ENCODE results near the gene GP5. TPM values are rescaled to one million over a fixed set of nuclear protein-coding genes. Genes with fewer than 3 reads are reported as not detected.

Gene GP5
- total and polyA plus RNA-seq, 9 of the 15 experiments (the other 6 are each of a cell fraction or from before 2014, with no cell fraction given): 0.03 to 0.04 (median 0.04) TPM; not detected in 6

GRCh38 chr3:194351080-194351672 lies 47.9 kb downstream of the GP5 start, which contains the start of gene CPN2 (continued):
- TF ChIP-seq USF2 (CRISPR knock-in tag; IDR thresholded peaks at IDR 0.05) (0 out of 2 replicates have a peak, but pooled peaks have one; percentile 18), POLR2G (IDR thresholded peaks at IDR 0.05; ENCODE audit: low read depth, low read length) (no peak), ZC3H4 (CRISPR knock-in tag; IDR thresholded peaks at IDR 0.05; ENCODE audit: borderline replicate concordance) (no peak), SRSF9 (IDR thresholded peaks at IDR 0.05; ENCODE audit: borderline replicate concordance, low read depth, low read length) (no peak), USF1 (CRISPR knock-in tag; IDR thresholded peaks at IDR 0.05) (peak; percentile 26; the same call in 1 of the 2 replicates), JUND (IDR thresholded peaks at IDR 0.05; ENCODE audit: borderline replicate concordance, low read depth, low read length) (no peak), JUND (tag; IDR thresholded peaks at IDR 0.05; ENCODE audit: borderline replicate concordance, low read depth, low read length) (no peak), KDM4B (IDR thresholded peaks at IDR 0.05; ENCODE audit: borderline replicate concordance in 2 of 2, low read depth in 1 of 2) (no peak), SP2 (IDR thresholded peaks at IDR 0.05; ENCODE audit: extremely low read depth, low read depth, low read length, poor library complexity, severe bottlenecking) (no peak), RREB1 (CRISPR knock-in tag; IDR thresholded peaks at IDR 0.05) (no peak), PREB (CRISPR knock-in tag; IDR thresholded peaks at IDR 0.05) (no peak), ELK1 (CRISPR knock-in tag; IDR thresholded peaks at IDR 0.05) (no peak), PHTF2 (CRISPR knock-in tag; IDR thresholded peaks at IDR 0.05) (no peak), THRB (CRISPR knock-in tag; conservative IDR thresholded peaks at IDR 0.05) (no peak), ADNP (tag; IDR thresholded peaks at IDR 0.05) (no peak)

Measured in K562 (cell line).